ENCODE measurements around the gene CAPNS1. TPM values are rescaled to one million over a fixed set of nuclear protein-coding genes. Genes with fewer than 3 reads are reported as not detected.

Gene CAPNS1
- total RNA-seq, 1 donor from 2014 or later = 262 TPM

- Histone ChIP-seq H3K4me3 (ENCODE audit: low read depth, low read length) (no peak overlapping the region), H3K27me3 (ENCODE audit: control insufficient read depth, insufficient read depth, low read length) (no peaks in the 10 kb centered on the region), H3K36me3 (ENCODE audit: control insufficient read depth, insufficient read depth, low read length) (no peaks in the 10 kb centered on the region)
- no peak for TF ChIP-seq CTCF (IDR thresholded peaks at IDR 0.05; ENCODE audit: insufficient read depth, low read length, poor library complexity, severe bottlenecking)
- DNase-seq (ENCODE audit: low read depth) = no peak
Measured at GRCh38 chr19:36097036-36097435, 42.8 kb upstream of the CAPNS1 start.

- Histone ChIP-seq H3K4me3 (ENCODE audit: low read depth, low read length) (no peak overlapping the region), H3K27me3 (ENCODE audit: control insufficient read depth, insufficient read depth, low read length) (no peaks in the 10 kb centered on the region), H3K36me3 (ENCODE audit: control insufficient read depth, insufficient read depth, low read length) (no peaks in the 10 kb centered on the region)
- no peak for TF ChIP-seq CTCF (IDR thresholded peaks at IDR 0.05; ENCODE audit: insufficient read depth, low read length, poor library complexity, severe bottlenecking)
- no peak for DNase-seq (ENCODE audit: low read depth)
Measured at GRCh38 chr19:36099166-36099785, 40.6 kb upstream of the CAPNS1 start.

GRCh38 chr19:36100476-36100875, 39.4 kb upstream of the CAPNS1 start:
- H3K36me3 ChIP-seq (ENCODE audit: control insufficient read depth, insufficient read depth, low read length) = no peaks in the 10 kb centered on the region
- H3K27me3 ChIP-seq (ENCODE audit: control insufficient read depth, insufficient read depth, low read length) = no peaks in the 10 kb centered on the region
- TF ChIP-seq CTCF (IDR thresholded peaks at IDR 0.05; ENCODE audit: insufficient read depth, low read length, poor library complexity, severe bottlenecking) = no peak
- no peak for DNase-seq (ENCODE audit: low read depth)
- H3K4me3 ChIP-seq (ENCODE audit: low read depth, low read length) = no peak overlapping the region

- no peak for TF ChIP-seq CTCF (IDR thresholded peaks at IDR 0.05; ENCODE audit: insufficient read depth, low read length, poor library complexity, severe bottlenecking)
- Histone ChIP-seq H3K36me3 (ENCODE audit: control insufficient read depth, insufficient read depth, low read length) (no peaks in the 10 kb centered on the region), H3K27me3 (ENCODE audit: control insufficient read depth, insufficient read depth, low read length) (no peaks in the 10 kb centered on the region), H3K4me3 (ENCODE audit: low read depth, low read length) (no peak overlapping the region)
- DNase-seq (ENCODE audit: low read depth) = no peak
Measured at GRCh38 chr19:36101550-36102327, 38.1 kb upstream of the CAPNS1 start.

GRCh38 chr19:36103040-36103626, 36.7 kb upstream of the CAPNS1 start:
- Histone ChIP-seq H3K4me3 (ENCODE audit: low read depth, low read length) (no peak overlapping the region), H3K27me3 (ENCODE audit: control insufficient read depth, insufficient read depth, low read length) (no peaks in the 10 kb centered on the region), H3K36me3 (ENCODE audit: control insufficient read depth, insufficient read depth, low read length) (no peaks in the 10 kb centered on the region)
- TF ChIP-seq CTCF (IDR thresholded peaks at IDR 0.05; ENCODE audit: insufficient read depth, low read length, poor library complexity, severe bottlenecking) = no peak
- DNase-seq (ENCODE audit: low read depth) = no peak

Data from kidney epithelial cell (primary cell).